GM18867 (cell line): Measurements from ENCODE around the gene DBF4B.

Experiments used
- ATAC-seq: cut with Tn5 transposase; IDR thresholded peaks from one replicate; pipeline ENCODE4 v1.9.1; 2021; ENCODE audit warnings: mild to moderate bottlenecking, moderate library complexity; ENCODE audit not compliant: unreplicated experiment

The DBF4B gene

DNA sequence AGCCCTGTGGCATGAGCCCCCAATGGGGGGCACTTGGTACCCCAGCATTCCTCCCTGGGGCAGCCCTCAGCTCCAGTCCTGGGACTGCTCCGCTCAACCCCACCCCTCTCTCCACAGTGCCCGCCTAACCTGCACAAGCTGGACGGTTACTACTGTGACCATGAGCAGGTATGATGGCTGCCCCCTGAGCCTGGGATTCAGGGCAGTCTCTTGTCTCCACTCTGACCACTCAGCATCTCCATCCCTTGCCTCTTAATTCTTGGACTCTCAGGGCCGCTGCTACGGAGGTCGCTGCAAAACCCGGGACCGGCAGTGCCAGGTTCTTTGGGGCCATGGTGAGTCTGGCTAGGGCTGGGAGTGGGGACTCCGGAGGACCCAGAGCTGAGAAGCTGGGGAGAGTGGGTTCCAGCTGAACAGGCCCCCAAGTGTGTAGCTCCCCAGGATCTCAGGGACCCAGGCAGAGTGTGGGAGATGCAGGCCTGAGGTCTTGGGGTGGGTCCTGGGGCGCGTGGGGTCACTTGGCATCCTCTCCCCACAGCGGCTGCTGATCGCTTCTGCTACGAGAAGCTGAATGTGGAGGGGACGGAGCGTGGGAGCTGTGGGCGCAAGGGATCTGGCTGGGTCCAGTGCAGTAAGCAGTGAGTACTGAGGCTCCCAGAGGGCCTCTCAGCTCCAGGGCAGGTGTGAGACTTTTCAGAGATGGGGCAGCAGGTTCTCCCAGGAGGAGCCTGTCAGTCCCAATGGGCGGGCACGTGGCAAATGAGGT is 68.3 kb downstream of the DBF4B start:
- no peak for ATAC-seq

DNA sequence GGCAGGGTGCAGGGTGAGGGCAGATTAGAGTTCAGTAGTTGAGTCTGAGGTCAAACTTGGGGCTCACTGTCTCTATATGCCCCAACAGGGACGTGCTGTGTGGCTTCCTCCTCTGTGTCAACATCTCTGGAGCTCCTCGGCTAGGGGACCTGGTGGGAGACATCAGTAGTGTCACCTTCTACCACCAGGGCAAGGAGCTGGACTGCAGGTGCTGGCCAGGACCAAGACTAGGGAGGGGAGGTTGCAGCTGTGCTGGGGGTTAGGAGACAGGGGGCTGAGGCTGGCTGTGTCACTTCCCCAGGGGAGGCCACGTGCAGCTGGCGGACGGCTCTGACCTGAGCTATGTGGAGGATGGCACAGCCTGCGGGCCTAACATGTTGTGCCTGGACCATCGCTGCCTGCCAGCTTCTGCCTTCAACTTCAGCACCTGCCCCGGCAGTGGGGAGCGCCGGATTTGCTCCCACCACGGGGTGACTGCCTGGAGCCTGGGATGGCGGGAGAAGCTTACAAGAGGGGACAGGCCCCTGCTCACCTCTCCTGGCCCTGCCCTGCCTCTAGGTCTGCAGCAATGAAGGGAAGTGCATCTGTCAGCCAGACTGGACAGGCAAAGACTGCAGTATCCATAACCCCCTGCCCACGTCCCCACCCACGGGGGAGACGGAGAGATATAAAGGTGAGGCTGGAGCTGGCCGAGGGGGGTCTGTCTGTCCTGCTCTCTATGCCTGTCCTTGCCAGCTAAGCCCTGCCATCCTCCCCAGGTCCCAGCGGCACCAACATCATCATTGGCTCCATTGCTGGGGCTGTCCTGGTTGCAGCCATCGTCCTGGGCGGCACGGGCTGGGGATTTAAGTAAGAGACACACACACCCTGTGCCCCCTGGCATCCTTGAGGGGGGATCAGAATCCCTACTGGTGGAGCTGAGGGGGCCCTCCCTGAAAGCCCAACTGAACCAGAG is 69.2 kb downstream of the DBF4B start:
- ATAC-seq, result no peak

DNA sequence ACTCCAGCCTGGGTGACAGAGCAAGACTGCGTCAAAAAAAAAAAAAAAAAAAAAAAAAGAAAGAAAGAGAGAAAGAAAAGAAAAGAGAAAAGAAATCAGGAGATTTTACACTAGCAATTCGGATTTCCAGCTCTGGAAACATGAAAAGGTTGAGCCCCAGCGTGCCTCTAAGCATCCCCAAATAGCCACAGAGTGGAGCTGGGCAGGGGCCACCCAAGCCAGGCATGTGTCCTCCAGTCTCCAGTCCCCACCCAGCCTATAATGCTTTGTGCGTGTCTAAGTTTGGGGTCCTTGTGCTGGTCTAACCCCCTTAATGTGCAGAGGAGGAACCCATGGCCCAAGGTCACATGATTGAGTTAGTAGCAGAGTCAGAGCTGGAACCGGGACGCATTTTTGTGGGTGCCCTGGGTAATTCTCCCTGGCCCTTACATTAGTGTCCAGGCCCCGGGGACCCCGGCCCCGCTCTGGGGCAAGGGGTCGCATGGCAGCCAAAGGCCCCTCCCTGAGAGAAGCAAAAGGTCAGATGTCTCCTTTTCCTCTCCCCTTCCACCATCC is 70.3 kb downstream of the DBF4B start:
- no peak for ATAC-seq

DNA sequence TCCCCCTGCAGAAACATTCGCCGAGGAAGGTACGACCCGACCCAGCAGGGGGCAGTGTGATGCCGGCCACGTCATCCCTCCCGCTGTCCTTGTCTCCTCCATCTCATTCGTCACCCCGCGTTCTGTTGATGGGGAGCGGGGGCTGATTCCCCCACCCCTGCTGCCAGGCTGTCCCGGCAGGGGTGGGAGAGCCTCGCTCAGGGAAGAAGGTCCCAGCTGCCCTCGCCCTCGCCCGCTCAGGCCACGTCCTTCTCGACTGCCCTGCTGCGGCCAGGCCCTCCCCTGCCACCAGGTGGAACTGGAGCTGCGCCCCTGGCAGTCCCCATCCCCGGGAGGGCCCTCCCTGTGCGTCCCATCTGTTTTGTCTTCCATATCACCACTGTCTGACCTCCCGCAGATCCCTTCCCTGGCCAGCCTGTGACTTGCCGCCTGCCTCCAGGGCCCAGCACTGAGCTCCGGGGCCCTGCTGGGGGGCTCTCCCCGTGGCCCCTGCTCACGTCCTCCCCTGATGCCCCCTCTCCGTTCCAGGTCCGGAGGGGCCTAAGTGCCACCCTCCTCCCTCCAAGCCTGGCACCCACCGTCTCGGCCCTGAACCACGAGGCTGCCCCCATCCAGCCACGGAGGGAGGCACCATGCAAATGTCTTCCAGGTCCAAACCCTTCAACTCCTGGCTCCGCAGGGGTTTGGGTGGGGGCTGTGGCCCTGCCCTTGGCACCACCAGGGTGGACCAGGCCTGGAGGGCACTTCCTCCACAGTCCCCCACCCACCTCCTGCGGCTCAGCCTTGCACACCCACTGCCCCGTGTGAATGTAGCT is 71.0 kb downstream of the DBF4B start:
- ATAC-seq, result no peak

DNA sequence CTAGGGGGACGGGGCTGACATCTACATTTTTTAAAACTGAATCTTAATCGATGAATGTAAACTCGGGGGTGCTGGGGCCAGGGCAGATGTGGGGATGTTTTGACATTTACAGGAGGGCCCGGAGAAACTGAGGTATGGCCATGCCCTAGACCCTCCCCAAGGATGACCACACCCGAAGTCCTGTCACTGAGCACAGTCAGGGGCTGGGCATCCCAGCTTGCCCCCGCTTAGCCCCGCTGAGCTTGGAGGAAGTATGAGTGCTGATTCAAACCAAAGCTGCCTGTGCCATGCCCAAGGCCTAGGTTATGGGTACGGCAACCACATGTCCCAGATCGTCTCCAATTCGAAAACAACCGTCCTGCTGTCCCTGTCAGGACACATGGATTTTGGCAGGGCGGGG is 71.7 kb downstream of the DBF4B start:
- ATAC-seq, result no peak

DNA sequence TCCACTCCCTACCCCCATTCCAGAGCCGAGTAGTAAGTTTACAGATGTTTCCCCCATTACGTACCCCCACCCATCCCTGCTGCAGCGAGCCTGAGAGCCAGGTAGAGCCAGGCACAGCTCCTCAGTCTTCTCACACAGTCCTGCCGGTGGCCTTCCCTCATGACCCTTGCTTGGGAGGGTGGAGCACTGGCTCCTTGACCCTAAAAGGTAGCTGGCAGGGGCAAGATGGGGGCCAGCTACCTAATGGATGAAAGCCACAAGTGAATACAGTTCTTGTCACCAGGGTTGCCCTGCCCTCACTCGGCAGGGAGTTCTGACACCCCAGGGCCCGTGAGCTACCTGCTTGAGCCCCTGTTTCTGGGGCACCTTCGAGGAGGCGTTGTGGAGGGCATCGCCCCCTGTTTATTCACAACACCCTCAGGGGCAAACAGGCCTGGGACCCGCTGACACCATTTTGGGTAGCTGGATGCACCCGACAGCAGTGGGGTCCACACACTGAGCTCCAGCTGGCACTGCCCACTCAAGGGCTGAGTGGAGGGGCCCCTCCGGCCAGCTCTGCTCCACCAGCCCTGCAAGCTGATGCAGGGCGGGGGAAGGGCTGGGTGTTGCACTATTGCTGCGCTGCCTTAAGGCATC is 72.5 kb downstream of the DBF4B start:
- no peak for ATAC-seq

DNA sequence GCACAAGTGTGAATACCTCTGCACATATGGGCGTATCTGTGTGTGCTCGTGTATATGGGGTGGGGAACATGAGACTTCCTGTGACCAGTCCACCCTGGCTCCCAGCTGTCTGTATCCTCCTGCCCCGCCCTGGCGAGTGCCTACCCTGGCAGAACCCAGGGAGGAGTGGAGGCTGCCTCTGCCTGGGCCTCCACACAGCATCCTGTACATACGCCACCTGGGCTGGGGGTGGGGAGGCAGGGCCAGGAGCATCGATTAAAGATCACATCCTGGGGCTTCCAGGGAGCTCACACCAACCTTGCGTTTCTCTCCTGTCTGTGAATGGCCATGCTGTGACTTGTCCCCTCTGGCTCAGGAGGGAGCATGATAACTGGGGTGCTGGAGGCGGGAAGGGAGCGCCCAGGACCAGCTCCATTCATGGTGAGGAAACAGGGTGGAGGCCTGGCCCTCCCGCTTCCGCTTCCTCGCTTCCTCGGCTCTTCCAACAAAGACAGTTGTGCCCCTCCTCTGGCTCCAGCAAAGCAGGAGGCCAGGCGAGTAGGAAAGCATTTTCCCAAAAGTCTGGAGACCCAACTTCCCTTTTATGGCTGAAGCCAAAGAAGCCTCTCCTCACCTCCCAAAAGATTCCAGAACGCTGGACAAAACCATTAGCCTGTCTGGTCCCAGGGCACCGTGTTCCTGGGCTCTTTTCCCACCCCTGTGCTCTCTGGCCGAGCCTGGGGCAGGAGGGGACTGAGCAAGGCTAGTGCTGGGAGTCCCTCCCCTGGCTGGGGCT is 73.3 kb downstream of the DBF4B start:
- ATAC-seq, result no peak

DNA sequence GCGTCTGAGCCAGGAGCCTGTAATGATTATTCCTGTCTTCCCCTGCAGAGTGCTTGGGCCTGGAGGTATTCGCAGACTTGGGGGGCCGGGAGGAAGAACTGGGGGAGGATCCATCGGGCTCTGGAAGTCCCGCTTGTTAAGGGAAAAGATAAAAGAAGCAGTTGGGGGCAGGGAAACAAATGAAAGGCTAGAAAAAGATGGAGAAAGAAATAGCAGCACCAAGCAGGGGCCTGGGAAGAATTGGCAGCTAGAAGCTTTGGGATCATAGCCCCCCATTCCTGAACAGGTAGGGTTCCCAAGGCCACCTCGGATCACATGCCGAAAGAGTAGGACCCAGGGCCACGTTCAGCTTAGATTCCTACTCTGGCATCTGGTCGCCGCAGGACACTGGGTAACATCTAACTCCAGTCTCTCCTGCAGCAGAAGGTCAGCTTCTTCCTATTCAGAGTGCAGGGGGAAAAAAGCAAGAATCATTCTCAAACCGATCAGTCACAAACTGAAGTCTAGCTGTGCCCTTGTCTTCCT is 73.9 kb downstream of the DBF4B start:
- ATAC-seq, result no peak

DNA sequence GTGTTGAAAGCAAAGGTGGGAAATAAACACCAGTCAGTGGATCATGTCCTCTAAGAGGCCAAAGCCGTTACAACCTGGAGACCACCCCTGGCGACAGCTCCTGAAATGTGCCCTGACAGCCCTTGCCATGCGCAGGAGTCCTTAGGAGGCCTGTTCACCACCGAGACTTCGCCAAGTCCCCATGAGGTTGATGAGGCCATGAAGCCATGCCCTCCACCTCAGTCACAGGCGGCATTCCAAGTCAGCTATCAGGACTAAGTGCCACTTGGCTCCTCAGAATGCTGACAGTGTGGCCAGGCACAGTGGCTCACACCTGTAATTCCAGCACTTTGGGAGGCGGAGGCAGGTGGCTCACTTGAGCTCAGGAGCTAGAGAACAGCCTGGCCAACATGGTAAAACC is 77.5 kb downstream of the DBF4B start:
- ATAC-seq, result no peak

DNA sequence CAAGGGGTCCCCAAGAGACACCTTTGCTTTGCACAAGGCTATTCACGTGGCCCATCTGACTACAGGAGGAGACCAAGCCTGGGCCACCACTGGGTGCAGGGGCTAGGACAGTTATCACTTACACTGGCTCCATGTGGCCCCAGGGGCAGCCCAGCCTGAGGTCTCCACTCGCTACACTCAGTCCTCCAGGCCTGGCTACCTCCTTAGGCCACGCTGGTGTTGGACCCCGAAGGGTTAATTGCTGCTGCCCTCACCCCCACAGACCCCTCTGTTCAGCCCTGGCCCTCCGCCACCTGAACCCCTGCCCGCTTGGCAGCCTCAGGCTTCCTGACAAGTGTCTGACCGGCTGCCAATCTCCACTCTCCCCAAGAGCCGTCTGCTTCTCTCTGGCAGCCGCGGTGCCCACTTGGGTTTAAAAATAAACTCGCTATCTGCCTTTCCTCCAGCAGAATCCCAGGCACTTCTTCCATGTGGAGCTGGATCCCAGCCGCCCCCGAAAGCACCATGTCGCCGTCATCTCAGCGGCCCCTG is 78.2 kb downstream of the DBF4B start:
- no peak for ATAC-seq

DNA sequence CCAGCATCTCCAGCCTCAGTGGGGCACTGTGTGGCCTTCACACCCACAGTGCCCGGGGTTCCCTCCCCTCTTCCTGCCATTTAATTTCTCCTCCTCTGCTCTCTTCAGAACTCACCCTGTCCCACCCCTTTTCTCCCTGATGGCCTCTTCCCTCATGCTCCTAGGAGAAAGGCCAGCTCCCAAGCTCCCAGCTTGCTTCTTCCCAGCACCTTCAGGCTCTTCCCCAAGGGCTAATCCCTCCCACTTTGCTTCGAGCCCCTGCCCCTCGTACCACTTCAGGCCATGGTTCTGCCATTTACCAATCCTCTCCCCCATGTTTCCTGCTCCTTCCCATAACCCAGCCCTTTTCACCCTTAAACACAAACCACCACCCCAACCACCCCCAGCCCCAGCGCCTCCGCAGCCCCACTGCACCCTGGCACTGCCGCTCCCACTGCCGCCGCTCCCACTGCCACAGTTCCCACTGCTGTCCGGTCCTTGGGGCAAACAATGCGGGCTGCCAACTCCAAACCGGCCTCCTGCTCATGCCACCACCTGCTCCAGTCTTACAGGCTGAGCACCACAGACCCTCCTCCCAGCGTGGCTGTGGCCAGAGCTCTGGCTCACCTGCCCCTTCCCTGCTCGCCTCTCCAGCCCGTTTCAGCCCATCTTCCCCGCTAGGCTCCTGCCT is 78.9 kb downstream of the DBF4B start:
- ATAC-seq, result no peak

DNA sequence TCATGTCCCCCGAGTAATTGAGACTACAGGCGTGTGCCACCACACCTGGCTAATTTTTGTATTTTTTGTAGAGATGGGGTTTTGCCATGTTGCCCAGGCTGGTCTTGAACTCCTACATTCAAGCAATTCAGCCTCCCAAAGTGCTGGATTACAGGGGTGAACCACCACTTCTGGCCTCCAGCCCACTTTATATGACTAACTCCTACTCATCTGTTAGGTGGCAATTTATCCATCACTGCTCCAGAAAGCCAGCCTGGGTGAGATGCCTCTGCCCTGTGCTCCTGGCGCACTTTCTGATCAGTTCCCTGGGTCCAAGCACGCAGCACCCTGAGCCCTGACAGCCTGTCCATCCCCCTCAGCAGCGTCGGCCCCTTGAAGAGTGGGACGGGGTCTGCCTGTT is 79.7 kb downstream of the DBF4B start:
- ATAC-seq, result no peak

DNA sequence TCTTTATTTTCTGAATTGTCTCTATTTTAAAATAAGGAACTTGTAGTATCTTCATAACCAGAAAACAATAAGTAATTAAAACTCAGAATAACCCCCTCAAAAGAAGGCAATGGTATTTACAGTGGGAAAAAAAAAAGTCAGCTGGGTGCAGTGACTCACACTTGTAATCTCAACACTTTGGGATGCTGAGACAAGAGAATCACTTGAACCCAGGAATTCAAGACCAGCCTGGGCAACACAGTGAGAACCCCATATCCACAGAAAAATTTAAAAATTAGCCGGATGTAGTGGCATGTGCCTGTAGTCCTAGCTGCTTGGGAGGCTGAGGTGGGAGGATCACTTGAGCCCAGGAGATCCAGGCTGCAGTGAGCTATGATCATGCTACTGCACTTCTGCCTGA is 83.8 kb downstream of the DBF4B start:
- no peak for ATAC-seq

DNA sequence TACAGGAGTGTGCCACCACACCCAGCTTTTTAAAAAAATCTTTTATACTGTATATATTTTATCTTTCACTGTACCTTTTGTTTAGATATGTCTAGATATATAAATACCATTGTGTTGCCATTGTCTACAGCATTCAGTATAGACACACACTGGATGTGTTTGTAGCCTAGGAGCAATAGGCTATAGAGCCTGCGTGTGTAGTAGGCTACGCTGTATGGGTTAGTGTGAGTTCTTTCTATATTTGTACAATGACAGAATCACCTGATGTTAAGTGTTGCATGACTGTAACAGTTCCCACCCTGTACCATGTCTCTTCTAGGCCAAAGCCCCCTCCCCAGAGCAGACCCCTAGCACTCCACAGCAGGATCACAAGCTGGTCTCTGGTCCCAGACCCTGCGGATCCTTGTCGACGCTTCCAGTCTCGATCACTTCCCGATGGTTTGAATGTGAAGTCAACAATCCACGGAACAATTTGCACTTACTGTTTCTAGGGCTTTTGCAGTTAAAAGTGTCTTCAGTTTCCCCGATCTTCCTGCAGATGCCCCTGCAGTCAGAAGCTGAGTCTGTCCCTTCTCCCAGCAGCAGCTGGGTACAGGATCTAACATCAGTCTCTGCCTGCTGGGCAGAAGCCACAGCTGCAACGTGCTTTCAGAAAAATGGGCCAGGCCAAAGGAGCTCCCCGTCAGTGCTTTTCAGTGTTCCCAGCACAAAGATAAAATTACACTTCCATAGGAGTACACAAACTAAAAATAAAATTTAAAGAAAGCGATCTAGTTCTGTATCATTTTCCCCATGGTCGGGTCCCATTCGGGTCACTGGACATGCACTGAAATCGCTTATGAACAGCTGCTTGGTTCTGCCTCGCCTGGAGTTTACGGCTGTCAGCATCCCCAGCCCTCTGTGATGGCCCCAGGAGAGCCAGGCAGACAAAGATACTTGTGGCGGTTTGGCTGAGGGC is 85.7 kb downstream of the DBF4B start:
- no peak for ATAC-seq

DNA sequence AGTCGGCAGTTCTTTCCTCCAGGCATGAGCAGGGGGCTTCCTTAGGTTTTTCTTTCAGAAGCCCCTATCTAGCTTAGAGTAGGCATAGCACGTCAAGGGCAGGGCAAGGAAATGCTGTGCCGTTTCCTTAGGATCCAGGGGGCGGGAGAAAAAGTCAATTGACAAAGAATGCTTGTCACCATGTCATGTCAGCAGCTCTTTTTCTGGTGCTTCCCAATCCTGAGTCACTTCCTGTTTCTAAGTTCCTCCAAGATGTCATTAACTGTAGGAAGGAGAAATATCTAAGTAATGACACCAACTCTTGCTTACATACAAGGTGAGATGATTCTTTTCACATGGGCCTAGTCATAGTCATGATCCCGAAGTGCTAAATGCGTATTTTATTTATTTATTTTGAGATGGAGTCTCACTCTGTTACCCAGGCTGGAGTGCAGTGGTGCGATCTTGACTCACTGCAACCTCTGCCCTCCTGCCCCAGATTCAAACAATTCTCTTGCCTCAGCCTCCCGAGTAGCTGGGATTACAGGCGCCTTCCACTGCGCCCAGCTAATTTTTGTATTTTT is 86.5 kb downstream of the DBF4B start:
- ATAC-seq, result no peak

DNA sequence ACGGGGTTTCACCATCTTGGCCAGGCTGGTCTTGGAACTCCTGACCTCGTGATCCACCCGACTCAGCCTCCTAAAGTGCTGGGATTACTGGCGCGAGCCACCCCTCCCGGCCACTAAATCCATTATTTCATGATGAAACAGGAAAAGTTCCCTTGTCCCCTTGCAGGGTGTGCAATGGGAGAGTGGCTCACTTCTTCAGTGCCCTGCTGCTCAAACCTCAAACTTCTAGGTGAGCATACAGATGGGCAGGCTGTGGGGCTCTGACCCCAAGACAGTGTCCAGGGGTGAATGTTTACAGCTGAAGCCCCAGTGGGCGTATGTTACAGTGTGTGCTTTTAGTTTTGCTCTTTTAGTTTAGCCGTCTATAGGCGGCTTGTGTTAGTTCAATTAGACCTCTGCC is 87.0 kb downstream of the DBF4B start:
- no peak for ATAC-seq

DNA sequence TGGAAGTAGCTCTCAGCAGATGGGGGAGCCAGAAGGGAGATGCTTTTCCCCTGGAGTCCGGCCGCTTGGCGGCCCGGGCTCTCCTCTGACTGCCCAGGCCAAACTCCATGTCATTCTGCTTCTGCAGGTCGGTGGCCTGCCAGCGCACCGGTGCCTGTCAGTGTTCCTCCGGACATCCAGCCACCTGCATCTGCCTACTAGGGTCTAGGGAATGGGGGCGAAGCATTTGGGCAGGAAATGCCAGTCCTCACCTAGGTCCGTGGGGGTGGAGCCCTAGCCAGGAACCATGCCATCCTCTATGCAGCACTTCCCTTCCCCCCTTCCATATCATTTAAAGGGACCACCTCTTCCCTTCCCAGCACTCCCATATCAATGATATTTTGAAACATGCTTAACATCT is 87.5 kb downstream of the DBF4B start:
- no peak for ATAC-seq
